Activated CD8-positive, alpha-beta memory T cell treated with anti-CD3 and anti-CD28 coated beads for 24 hours (primary cell): Measurements from ENCODE around the gene ZNF367.
"Not testable (repeated sequence)": the region's sequence is repeated elsewhere in the genome, so short reads cannot be mapped to it uniquely, and the experiment has no call there.

Source experiments
- DNase-seq: peaks from one replicate; pipeline ENCODE4 v3.0.0-alpha.2; 2020

The ZNF367 gene

DNA sequence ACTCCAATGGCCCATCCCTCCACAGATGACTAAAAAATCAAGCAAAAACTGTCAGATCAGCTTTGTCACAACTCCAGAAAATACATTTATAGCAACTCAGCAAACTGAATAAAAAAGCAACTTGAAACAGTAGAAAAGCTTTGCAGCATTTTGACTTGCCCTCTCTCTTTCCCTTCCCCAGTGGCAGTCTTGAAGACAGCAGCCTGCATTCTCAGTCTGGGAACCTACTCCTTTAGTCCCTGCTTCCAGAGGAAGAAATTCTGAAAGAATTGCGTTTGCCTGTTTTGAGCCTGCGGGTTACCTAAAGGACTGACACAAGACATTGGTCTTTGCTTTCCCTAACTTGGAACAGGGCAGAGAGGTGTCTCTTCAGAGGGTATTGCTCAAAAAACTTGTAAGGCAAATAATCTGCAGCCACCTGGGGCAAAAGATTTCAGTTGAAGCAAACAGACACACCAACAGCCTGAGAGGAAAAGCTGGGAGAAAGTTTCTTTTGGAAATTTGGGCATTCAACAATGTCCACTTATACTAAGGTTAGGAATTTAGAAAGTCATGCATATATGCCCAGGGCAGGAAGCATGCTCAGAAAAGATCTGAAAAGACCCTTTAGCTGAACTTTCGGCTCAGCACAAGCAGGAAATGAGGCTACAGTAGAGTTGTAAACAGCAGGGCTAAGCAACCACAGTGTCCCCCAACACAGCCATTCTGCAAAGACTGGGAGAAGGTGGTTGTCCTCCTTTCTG is 19.4 kb downstream of the ZNF367 start:
- DNase-seq = no peak

DNA sequence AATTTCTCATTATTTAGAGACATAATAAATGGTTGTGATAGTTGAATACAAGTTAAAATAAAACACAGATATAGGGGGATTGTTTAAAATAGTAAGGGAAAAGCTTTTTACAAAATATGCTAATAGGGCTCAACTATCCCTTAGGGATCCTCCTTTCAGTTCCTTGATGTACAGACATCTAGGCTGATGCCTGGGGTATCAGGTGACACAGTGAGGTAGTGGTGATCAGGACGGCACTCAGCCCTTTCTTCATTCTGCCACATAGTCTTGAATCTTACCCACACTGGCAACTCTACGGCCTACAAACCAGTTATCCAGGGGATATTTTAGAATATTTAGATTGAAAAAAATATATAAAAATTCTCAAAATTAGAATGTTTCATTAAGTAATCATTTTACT is 22.2 kb downstream of the ZNF367 start:
- no peak for DNase-seq

DNA sequence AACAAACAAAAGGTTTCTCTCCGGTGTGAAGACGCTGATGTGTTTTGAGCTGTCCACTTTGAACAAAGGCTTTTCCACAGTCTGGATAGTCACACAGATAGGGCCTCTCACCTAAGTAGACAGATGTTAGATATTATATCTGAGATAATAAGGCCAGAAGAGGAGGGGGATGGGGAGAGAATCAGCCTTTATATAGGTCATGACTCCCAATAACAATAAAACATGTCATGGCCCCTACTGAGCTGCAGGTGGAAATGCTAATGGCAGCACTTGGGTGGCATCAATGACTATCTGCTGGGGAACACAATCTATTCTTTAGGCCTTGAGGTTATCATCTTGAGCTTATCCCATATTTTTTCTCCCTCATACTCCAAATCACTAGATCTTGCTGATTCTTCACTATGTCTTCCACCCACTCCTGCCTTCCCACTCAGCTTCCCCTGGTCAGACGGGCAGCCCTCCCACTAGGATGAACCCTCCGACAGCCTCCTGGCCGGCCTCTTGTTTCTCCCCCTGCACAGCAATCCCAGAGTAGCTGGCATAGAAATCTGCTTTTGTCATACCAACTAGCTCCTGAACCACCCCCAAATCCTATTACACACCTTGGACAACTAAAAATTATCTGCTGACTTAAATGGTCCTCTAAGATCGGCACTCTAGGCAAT is 23.2 kb downstream of the ZNF367 start:
- no peak for DNase-seq

DNA sequence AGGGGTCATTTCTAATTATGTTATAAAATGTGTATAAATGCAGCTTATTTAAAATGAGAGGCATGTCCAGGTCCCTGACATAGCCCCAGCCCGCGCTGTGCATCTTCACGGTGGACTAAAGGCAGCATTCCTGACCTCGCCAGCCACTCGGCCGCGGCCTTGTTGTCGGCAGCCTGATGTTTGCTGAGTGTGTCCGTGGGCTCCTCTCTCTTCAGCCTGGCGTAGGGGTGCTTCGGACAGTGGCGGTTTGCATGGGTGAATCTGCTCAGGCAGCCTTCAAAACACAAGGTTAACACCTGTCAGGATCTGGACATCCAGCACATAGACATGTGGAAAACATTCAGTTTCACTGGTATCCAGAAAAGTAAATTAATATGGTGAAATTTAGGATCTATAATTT is 25.9 kb downstream of the ZNF367 start:
- peak; percentile 21 for DNase-seq

DNA sequence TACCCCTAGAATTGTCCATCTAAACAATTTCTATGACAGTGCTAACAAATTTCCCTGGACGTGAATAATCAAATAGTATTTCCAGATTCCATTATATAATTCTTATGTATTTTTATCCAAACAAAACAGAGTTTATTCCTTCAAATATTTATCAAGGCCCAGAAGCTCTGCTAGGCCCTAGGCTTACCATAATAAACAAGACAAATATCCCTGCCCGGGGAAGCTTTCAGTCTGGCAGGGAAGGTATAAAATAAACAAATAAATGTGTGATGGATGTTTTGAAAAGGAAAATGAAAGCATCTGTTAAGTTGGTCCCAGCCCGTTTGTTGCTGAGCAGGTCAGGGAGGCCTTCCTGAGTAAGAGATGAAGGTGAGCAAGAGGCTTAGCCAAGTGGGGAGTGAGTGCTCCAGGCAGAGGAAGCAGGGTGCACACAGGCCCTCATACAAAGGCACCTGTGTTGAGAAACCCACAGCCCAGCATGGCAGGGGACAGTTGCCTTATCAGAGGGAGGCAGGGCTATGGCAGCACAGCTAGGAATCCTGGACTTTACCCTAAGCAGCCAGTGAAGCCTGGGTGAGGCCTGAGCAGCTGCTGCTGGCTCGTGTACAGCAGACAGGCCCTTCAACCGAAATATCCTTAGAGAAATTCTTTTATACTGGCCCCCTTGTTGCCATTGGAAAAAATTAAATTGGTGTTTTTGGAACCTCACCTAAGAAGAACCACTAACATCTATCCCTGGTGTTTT is 27.0 kb downstream of the ZNF367 start:
- DNase-seq = peak; percentile 52

DNA sequence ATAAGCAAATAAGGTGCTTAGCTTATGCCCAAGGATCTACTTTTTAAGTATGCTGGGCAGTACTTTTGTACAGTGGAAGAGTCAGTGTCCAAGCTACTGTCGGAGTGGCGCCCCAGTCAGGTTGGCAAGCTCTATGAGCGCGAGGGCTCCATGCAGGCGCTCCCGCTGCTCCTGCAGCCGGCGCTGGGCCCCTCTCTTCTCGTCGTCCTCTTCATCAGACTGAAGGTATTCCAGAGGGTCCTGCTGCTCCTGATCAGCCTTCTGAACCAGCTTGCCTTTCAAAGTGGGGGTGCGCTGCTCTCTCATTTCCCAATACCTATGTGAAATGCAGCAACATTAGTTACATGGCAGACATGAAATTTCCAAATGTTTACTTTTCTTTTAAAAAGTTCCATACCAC is 30.0 kb downstream of the ZNF367 start:
- peak; percentile 28 for DNase-seq

DNA sequence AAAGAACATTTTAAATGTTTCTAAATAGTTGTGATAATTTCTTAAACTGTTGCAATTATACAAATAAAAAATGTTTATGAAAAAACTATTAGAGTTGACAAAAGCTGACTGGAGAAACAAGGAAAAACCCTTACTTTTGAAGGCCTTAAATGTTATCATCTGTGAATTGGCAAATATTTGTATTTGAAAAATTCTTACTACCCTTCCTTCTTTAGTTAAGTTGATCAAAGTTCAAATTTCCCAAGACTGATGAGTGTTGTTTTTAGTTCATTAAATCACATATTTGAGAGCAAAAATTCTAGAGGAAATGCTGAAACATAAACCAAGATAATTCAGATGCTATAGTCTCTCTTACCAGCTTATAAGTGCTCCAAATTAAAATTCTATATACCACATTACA is 32.0 kb downstream of the ZNF367 start:
- no peak for DNase-seq

DNA sequence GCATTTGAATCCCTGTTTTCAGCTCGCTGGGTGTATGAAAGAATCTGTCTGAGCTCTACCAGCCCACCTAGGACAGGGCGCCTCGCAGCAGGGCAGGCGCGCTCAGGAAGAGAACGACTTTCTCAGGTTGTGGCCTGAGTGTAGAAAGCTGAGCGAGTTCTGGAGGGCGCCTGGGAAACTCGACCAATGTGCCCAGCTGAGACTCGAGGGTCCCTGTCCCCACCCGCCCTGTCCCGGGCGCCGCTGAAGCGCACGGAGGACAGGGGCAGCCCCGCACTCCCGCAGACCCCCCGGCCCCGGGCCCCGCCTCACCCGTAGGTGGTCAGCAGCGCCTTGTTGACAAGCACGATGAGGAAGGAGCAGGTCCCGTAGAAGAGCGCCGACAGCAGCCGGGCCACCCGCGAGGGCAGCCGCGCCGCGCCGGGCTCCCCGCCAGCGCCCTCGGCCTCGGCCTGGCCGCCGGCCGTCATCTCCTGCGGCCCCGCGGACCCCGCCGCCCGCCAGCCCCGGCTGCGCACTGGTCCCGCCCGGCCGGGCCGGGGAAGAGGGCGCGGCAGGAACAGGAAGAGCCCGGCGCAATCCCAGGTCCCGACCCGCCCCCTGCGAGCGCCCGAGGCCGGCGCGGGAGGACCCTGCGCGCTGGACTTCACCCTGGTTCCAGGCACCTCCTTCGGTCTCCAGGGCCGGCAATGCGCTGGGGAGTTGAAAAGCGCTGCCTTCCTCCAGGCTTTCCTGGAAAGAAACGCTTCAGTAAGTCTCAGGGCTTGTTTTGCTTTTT is 34.8 kb downstream of the ZNF367 start, which contains the start of gene SLC35D2:
SLC35D2 (minus strand) TSS at position 547 of the 778 bp plus-strand sequence; CDS start at position 470, 77 bp downstream.
- DNase-seq = peak; percentile 63

DNA sequence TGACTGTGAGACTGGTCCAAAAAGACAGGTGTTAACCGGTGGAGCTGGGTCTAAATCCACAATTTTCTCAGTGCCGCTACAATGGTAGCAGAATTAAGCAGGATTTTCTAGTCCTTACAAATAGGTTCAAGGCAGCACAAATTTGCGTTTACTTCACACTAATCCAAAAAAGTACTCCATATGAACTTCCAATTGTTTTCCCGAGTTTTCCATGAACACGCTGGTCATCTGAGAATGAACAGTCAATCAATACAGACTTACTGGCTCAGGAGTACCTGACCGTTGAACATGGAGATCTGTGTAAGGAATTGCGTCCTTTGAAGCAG is 35.4 kb downstream of the ZNF367 start:
- DNase-seq = no peak

DNA sequence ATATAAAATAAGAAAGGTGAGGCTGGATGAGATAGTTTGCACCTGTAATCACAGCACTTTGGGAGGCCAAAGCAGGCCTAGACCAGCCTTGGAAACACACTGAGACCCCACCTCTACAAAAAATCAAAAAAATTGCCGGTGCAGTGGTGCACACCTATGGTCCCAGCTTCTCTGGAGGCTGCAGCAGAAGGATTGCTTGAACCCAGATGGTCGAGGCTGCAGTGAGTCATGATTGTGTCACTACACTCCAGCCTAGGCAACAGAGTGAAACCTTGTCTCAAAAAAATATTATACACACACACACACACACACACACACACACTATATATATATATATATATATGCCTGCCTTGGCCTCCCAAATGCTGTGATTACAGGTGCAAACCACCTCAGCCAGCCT is 36.0 kb downstream of the ZNF367 start:
- no peak for DNase-seq

DNA sequence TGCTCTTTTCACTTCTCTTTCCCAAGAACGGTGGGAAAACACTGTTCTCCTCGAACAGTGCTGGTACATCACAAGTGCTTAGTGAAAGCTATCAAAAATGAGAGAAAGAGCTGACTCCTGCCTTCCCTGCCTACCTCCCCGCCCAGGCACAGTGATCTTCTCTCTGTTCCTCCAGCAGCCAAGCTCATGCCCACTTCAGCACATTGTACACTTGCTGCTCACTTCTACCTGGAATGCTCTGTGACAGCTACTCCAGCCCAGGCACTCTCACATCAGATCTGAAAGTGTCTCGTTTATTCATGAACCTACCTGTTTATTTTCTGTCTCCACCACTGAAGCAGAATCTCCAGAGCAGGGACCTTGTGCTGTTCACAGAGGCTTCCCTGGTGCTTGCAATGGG is 36.5 kb downstream of the ZNF367 start:
- no peak for DNase-seq

DNA sequence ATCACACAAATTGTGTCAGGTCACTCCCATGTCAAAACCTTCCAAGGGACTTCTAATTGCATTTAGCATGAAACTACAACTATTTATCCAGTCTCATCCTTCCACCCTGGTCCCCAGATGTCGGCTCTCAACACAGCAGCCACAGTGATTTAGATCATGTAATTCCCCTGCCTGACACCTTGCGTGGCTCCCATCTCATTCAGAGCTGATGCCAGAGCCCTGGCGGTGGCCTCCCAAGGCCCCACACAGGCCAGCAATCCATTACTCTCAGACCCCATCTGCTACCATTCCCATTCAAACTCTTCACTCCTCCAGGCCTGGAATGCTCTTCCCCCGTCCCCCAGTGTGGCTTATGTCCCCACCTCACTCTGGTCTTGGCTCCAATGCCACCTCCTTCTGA is 37.0 kb downstream of the ZNF367 start:
- DNase-seq = no peak

DNA sequence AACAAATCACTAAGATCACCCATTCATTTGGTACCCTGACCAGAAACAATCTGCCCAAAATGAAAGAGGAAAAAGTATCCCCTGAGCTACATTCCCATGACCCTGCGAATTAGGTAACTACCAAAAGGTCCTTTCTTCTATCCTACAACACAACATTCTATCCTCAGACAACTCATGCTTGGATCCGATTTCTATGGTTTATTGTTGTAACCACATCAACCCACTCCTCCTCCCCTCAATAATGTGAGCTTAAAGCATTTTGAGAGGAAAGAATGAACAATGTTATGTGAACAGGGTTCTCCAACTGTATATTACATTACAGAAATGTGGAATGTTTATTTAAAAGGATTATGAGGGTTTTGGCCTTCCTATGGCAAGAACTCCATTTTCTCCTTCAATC is 38.7 kb downstream of the ZNF367 start:
- DNase-seq = no peak

DNA sequence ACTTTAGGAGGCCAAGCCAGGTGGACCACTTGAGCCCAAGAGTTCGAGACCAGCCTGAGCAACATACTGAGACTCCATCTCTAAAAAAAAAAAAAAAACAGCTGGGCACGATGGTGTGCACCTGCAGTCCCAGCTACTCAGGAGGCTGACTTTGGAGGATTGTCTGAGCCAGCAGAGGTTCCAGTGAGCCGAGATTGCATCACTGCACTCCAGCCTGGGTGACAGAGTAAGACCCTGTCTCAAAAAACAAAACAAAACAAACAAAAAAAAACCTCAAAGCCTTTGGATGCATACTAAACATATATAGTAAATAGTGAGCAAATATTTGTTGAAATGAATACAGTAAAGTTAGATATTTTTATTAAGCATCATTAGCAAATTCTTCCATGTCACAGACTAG is 40.0 kb downstream of the ZNF367 start:
- peak; percentile 13 for DNase-seq

DNA sequence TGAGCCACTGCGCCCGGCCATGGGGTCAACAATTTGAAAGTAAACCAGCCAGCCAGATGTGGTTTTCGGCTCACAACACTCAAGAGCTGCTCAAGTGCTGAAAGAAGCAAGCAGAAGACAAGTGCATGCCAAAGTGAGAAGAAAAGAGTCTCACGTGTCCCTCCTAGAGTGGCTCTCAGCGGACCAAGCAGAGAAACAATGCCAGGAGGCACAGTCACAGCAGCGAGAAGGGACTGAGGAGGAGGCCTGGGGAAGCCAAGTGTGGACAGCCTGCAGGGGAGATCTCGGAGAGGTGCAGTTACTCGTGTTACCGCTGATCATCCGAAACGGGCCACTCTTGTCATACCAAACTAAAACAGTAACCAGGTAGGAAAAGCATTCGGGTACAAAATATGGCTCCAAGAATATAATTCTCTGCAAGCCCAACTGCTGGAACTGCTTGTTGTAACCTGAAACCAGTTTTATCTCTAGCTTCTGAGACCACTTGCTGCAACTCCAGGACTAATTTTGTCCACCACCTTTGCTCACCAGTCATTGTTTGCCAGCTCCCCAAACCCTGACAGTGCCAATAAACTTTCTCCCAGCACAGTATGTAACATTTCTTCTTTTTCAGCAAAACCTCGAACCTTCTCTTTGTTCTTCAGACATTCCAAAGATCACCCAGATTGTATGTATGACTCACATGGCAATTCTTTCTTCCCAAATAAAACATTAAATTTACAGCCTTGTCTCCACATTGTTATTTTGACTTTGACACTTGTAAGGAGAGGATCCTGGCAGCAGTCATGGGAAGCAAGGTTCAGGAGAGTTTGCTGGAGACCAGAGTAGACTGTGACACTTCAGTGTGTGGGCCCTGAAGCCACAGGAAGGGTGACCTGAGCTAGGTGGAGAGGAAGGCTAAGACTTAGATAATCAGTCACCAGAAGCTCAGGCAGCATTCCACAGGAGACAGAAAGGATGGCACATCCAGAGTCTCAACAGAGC is 41.0 kb downstream of the ZNF367 start:
- DNase-seq = peak; percentile 49

DNA sequence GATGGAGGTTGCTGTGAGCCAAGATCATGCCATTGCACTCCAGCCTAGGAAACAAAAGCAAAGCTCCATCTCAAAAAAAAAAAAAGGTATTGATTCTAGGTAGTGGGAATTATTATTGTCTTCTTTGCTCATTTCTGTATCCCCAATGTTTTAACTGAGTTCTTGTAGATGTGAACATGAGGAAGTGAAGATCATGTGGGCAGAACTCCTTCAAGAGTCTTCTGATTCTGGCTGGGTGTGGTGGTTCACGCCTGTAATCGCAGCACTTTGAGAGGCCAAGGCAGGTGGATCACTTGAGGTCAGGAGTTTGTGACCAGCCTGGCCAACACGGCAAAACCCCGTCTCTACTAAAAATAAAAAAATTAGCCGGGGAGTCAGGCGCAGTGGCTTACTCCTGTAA is 42.7 kb downstream of the ZNF367 start:
- DNase-seq = not testable (repeated sequence)

DNA sequence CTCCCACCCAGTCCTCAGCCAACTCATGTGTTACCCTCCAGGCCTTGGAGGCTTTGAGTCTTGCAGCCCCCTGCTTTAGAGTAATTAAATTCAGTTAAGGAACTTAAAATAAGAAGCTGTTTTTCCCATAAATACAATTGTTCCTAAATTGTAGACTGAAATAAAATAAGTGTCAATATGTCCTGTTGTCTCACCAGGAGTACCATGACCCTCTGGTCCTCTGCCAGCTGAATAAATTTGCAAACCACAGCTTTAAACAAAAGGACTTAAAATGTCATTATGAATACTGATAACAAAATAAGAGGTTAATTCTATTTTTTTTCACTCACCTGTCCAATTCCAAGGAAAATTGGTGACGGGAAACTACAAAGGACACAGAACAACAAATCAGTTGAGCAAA is 50.2 kb downstream of the ZNF367 start:
- DNase-seq = no peak

DNA sequence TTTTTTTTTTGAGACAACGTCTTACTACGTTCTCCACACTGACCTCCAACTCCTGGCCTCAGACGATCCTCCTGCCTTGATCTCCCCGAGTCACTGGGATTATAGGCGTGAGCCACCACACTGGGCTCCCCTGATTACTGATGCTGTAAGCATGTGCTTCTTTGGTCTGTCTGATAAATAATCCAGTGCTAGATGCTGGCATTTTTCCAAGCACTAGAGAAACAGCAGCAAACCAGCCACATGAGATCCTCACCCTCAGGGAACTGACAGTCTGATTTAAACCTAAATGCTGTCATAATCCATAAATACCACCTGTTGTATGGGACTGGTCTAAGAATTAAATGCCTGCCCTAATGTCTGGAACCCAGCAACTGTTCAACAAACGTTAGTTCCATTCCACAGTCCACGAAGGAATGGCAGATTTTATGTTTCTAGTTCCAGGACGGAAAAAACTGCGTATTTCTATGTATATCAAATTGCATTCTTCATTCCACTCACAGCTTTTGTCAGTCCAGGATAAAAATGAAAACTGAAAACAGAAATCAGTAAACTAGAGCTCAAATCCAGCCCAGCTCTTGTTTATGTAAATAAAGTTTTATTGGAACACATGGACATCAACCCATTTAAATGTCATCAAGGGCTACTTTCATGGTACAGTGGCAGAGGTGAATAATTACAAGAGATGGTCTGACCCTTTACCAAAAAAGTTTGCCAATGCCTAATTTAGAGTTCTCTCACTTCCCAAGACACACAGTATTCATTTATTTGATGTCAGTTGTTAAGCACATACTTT is 54.8 kb downstream of the ZNF367 start:
- no peak for DNase-seq

DNA sequence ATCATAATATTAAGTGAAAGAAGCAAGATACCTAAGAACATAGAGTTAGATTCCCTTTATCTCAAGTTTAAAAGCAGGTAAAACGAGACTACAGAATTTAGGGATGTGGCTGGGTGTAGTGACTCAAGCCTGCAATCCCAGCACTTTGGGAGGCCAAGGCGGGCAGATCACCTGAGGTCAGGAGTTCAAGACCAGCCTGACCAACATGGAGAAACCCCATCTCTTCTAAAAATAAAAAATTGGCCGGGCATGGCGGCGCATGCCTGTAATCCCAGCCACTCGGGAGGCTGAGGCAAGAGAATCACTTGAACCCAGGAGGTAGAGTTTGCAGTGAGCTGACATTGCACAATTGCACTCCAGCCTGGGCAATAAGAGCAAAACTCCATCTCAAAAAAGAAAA is 56.1 kb downstream of the ZNF367 start:
- DNase-seq = not testable (repeated sequence)

DNA sequence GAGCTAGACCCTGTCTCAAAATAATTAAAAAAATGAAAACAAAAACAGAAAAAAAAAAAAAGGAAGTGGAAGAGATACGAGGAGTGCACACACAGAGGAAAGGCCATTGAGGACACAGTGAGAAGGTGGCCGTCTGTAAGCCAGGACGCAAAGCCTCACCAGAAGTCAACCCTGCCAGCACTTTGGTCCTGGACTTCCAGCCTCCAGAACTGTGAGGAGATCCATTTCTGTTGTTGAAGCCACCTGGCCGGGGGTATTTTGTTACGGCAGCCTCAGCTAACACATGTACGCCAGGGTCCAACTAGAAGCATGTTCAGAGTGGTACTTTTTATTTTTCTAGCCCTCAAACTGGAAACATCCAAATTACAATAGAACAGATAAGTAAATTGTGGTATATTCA is 56.5 kb downstream of the ZNF367 start:
- no peak for DNase-seq

DNA sequence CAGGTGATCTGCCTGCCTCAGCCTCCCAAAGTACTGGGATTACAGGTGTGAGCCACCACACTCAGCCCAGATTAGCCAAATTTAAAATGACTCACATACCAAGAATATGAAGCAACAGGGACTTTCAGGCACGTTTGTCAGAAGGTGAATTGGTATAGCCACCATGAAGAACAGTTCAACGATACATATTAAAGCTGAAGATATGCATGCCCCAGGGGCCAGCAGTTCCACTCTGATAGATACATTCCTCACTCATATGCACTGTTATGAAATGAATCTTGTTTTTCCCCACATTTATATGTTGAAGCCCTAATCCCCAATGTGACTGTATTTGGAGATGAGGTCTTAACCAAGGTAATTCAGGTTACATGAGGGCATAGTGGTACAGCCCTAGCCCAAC is 57.2 kb downstream of the ZNF367 start:
- no peak for DNase-seq
